Activated CD8-positive, alpha-beta T cell treated with anti-CD3 and anti-CD28 coated beads for 36 hours (primary cell): ENCODE data around the gene ATPAF1. TPM values are rescaled to one million over a fixed set of nuclear protein-coding genes. Genes with fewer than 3 reads are reported as not detected.
"Not testable (repeated sequence)": the region's sequence is repeated elsewhere in the genome, so short reads cannot be mapped to it uniquely, and the experiment has no call there.

Experiments
- ATAC-seq: fragments of 200-7000 bp; cut with Tn5 transposase; one replicate; pipeline ENCODE4 v1.10.0; 2021; ENCODE audit warnings: mild to moderate bottlenecking, moderate library complexity
- CTCF ChIA-PET: fragments of 350-600 bp; sonication (Branson Sonifier 250); formaldehyde crosslinking; loops from one replicate; lab custom pipeline; 2021; ENCODE audit warnings: antibody characterized with exemption; lab: Charles Lee
- POLR2A ChIA-PET: fragments of 350-600 bp; sonication (Branson Sonifier 250); formaldehyde crosslinking; loops from one replicate; lab custom pipeline; 2021; ENCODE audit warnings: antibody characterized with exemption; lab: Charles Lee
- DNase-seq: peaks from one replicate; pipeline ENCODE4 v3.0.0-alpha.2; 2020
- H3K27ac Mint-ChIP-seq: one replicate; pipeline ENCODE4 v1.8.0; 2021; ENCODE audit warnings: mild to moderate bottlenecking, mixed read lengths
- H3K27me3 Mint-ChIP-seq: one replicate; pipeline ENCODE4 v1.8.0; 2021; ENCODE audit warnings: mixed read lengths
- H3K36me3 Mint-ChIP-seq: one replicate; pipeline ENCODE4 v1.8.0; 2021; ENCODE audit warnings: low read depth, mixed read lengths
- H3K4me1 Mint-ChIP-seq: one replicate; pipeline ENCODE4 v1.8.0; 2021; ENCODE audit warnings: low read depth, mixed read lengths
- H3K4me3 Mint-ChIP-seq: one replicate; pipeline ENCODE4 v1.8.0; 2021; ENCODE audit warnings: mild to moderate bottlenecking, moderate library complexity, mixed read lengths
- H3K9me3 Mint-ChIP-seq: one replicate; pipeline ENCODE4 v1.8.0; 2021; ENCODE audit warnings: mixed read lengths
- intact Hi-C: fragments of 100-400 bp; cut with micrococcal nuclease; formaldehyde crosslinking; loops from one replicate; pipeline ENCODE4 v1.10.0; 2022
- total RNA-seq, 2 experiments: library from RNA; stranded (reverse); gene quantifications; one replicate each; pipeline ENCODE4 v1.2.3, GENCODE V29; 2021
- TF ChIP-seq, protein P1 (sequence below): fragments of 200-600 bp; IDR thresholded peaks from one replicate; pipeline ENCODE4 v1.8.0; 2022; ENCODE audit warnings: antibody characterized with exemption, mild to moderate bottlenecking

The ATPAF1 gene
- total RNA-seq, 2 experiments from 2014 or later, result 40.3 to 41.8 TPM

DNA sequence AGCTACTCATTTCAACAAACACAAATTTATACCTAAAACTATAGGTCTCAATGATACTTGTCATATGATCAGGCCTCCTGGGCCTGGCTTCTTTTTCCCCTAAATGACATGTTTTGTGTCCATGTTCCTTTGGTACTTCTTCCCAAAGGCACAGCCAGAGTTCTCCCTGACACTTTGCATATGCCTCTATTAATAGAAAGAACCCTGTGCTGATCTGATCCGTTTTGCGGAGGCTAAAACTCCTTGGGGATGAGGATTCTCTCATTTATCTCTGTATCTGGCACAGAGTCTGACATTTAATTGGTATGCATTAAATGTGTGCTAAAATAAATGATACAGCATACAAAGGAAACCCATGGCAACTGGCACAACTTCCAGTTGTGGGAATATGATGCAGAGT, 11.5 kb downstream of the ATPAF1 start:
- Mint-ChIP-seq H3K4me3 (no peak overlapping the region), H3K9me3 (peaks cover 6% of the 10 kb centered on the region), H3K4me1 (peaks cover 31% of the 10 kb centered on the region), H3K27ac (no peak overlapping the region), H3K27me3 (no peaks in the 10 kb centered on the region), H3K36me3 (peaks cover 41% of the 10 kb centered on the region)
- no peak for DNase-seq
- intact Hi-C loops, result no loop called here
- TF ChIP-seq, protein P1, sequence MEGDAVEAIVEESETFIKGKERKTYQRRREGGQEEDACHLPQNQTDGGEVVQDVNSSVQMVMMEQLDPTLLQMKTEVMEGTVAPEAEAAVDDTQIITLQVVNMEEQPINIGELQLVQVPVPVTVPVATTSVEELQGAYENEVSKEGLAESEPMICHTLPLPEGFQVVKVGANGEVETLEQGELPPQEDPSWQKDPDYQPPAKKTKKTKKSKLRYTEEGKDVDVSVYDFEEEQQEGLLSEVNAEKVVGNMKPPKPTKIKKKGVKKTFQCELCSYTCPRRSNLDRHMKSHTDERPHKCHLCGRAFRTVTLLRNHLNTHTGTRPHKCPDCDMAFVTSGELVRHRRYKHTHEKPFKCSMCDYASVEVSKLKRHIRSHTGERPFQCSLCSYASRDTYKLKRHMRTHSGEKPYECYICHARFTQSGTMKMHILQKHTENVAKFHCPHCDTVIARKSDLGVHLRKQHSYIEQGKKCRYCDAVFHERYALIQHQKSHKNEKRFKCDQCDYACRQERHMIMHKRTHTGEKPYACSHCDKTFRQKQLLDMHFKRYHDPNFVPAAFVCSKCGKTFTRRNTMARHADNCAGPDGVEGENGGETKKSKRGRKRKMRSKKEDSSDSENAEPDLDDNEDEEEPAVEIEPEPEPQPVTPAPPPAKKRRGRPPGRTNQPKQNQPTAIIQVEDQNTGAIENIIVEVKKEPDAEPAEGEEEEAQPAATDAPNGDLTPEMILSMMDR, result no peak
- no peak for ATAC-seq
- ChIA-PET CTCF (interaction anchor here (0.8 kb wide), 1 partner anchor 12 kb away, joined by 3 read pairs; the partner anchor contains the start of gene ATPAF1), POLR2A (no interaction called here)

GRCh38 chr1:46655848-46656247, 12.3 kb downstream of the ATPAF1 start:
- POLR2A ChIA-PET, result interaction anchor here (0.8 kb wide), 1 partner anchor 9 kb away, joined by 3 read pairs; no protein-coding TSS in a partner anchor
- DNase-seq, result no peak
- no peak overlapping the region for H3K4me3 Mint-ChIP-seq
- peaks cover 6% of the 10 kb centered on the region for H3K9me3 Mint-ChIP-seq
- no peak for ATAC-seq
- CTCF ChIA-PET, result no interaction called here
- H3K36me3 Mint-ChIP-seq, result peaks cover 42% of the 10 kb centered on the region
- intact Hi-C loops, result no loop called here
- H3K4me1 Mint-ChIP-seq, result peaks cover 31% of the 10 kb centered on the region
- no peaks in the 10 kb centered on the region for H3K27me3 Mint-ChIP-seq
- no peak overlapping the region for H3K27ac Mint-ChIP-seq
- TF ChIP-seq, protein P1, result no peak

DNA sequence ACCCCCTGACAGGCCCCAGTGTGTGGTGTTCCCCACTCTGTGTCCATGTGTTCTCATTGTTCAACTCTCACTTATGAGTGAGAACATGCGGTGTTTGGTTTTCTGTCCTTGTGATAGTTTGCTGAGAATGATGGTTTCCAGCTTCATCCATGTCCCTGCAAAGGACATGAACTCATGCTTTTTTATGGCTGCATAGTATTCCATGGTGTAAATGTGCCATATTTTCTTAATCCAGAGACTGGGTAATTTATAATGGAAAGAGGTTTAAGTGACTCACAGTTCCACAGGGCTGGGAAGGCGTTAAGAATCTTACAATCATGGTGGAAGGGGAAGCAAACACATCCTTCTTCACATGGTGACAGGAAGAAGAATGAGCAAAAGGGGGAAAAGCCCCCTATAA, 13.5 kb downstream of the ATPAF1 start:
- peaks cover 22% of the 10 kb centered on the region for H3K4me1 Mint-ChIP-seq
- H3K27me3 Mint-ChIP-seq, H3K4me3 Mint-ChIP-seq, ATAC-seq, H3K27ac Mint-ChIP-seq, intact Hi-C loops, DNase-seq: not testable (repeated sequence)
- CTCF ChIA-PET, result interaction anchor here (1.9 kb wide), 1 partner anchor 71 kb away, joined by 5 read pairs; no protein-coding TSS in a partner anchor
- peaks cover 11% of the 10 kb centered on the region for H3K9me3 Mint-ChIP-seq
- POLR2A ChIA-PET, result interaction anchor here (1.0 kb wide), 1 partner anchor 14 kb away, joined by 3 read pairs; no protein-coding TSS in a partner anchor
- H3K36me3 Mint-ChIP-seq, result peaks cover 53% of the 10 kb centered on the region

DNA sequence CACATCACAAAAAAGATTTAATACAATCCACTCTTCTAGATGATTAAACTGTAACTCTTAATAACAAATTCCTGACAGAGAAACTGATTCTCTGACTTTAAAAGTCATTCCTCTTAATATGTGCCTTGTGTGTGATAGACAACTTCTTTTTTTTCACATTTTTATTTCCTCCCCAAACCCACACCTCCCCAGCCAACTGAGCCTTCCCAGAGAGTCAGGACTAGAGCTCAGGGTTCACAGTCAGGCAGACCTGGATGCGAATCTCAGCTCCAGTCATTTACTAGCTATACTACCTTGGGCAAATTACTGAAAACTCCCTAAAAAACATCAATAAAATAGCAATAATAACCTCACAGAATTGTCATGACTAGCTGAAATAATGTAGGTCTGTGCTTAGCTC, 14.2 kb downstream of the ATPAF1 start:
- Mint-ChIP-seq H3K27me3 (no peaks in the 10 kb centered on the region), H3K9me3 (peaks cover 11% of the 10 kb centered on the region), H3K36me3 (peaks cover 56% of the 10 kb centered on the region), H3K4me1 (peaks cover 18% of the 10 kb centered on the region), H3K4me3 (no peak overlapping the region), H3K27ac (no peak overlapping the region)
- POLR2A ChIA-PET, result interaction anchor here (1.0 kb wide), 1 partner anchor 15 kb away, joined by 3 read pairs; no protein-coding TSS in a partner anchor
- TF ChIP-seq, protein P1, result no peak
- DNase-seq, result no peak
- CTCF ChIA-PET, result interaction anchor here (1.4 to 1.9 kb wide), 2 partner anchors 47 to 71 kb away, joined by 3 to 5 read pairs; no protein-coding TSS in a partner anchor
- intact Hi-C loops, result no loop called here
- no peak for ATAC-seq

DNA sequence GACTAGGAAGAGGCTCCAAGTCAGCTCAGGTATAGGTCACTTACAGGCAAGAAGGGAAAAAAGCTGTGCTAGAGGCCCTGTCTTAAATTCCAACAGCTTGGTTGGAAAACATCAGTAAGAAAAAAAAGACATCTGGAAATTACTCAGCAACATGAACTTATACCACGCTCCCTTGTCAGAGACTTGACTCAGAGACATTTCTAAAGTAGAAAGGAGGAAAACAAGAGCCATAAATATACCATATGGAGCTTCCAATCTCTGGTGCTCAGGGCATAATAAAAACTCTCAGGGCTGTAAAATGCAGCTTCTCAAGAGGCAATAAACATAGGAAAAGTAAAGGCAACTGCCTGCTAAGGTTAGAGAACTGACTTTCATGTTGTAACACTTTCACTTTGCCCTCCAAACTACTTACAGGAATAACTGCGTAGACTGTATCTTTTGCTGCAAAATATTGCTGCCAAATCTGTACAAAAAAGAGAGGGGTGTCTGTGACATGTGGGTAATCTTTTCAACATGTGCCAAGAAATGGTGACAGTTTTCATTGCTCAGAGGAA, 14.7 kb downstream of the ATPAF1 start:
- ChIA-PET POLR2A (no interaction called here), CTCF (interaction anchor here (1.1 to 1.9 kb wide), 3 partner anchors 47 to 74 kb away, joined by 3 to 5 read pairs (median 3); no protein-coding TSS in a partner anchor)
- peaks cover 11% of the 10 kb centered on the region for H3K9me3 Mint-ChIP-seq
- DNase-seq (no peak), ATAC-seq (peak; percentile 20)
- TF ChIP-seq, protein P1, result no peak
- H3K4me3 Mint-ChIP-seq, result no peak overlapping the region
- intact Hi-C loops, result no loop called here
- H3K27me3 Mint-ChIP-seq, result no peaks in the 10 kb centered on the region
- H3K4me1 Mint-ChIP-seq, result peaks cover 17% of the 10 kb centered on the region
- peaks cover 59% of the 10 kb centered on the region for H3K36me3 Mint-ChIP-seq
- H3K27ac Mint-ChIP-seq, result peak overlapping the region; percentile 25
